ENCODE data around the gene PCDHGC3.

DNA sequence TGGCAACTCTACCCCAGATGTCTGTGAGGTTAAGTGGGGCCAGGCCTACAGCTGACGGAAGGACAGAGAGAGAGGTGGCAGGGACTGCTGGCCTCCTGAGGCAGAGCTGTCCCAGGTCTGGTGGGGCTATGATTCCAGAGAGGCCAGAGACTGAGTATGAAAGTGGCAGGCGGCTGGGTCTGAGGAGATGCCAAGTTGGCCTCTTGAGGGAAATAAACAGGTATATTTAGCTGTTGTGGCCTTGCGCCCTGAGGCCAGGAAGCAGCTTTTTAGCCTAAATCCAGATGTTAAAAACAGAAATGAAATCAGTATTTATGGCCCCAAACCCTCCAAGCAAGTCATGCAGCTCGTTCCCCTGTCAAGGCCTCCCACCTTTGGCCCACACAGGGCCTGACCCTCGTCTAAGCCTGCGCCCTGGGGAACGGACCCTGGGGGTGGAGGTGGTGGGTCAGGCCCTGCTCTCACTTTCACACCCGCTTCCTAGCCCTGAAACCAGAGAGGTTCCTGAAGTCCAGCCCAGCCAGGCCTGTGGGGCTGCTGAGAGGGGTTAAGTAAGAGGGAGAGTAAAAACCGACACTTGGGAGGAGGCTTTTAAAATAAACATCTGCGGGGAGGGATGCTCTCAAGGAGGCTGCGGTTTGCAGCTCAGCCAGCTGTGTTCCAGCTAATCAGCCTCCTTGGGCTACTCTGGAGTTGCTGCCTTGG is 31.8 kb downstream of the PCDHGC3 start:
- TF ChIP-seq POLR2AphosphoS5 (IDR thresholded peaks at IDR 0.05) (no peak), CTCF (IDR thresholded peaks at IDR 0.05) (no peak)
